Measurements from ENCODE around the gene HDDC3.
A peak's percentile ranks its signal among the peaks of the same experiment; 100 is the strongest.

Gene HDDC3, protein sequence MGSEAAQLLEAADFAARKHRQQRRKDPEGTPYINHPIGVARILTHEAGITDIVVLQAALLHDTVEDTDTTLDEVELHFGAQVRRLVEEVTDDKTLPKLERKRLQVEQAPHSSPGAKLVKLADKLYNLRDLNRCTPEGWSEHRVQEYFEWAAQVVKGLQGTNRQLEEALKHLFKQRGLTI

DNA sequence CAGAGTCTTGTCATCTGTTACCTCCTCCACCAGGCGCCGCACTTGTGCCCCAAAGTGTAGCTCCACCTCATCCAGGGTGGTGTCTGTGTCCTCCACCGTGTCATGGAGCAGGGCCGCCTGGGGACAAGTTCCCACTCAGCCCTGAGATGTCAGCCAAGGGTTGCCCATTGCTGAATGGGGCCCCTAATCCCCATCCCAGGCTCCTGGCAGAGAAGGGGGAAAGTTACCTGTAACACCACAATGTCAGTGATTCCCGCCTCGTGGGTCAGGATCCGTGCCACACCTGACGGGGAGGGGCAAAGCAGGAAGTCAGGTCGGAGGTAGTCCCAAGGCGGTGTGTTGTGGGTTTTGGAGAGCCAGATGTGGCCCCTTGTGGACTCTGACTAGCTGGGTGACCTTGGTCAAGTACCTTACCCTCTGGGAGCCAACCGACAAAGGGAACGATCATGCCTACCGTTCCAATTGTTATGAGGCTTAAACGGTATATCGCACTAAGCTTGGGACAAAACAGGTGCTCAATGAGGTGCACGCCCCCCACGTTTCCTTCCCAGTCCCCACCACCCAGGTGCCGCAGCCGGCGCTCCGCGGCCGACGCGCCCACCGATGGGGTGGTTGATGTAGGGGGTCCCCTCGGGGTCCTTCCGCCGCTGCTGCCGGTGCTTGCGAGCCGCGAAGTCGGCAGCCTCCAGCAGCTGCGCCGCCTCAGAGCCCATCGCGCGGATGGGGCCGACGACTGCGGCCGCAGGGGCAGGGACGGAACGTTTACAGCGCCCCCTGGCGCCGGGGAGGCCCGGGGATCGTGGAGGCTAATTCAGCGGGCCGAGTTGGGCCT is at the start of gene HDDC3:
HDDC3 (minus strand) TSS at position 722 of the 832 bp plus-strand sequence; CDS start at position 713, 9 bp downstream.
- DNase-seq (ENCODE audit: low spot score) = peak; percentile 90
- TF ChIP-seq, protein P1, sequence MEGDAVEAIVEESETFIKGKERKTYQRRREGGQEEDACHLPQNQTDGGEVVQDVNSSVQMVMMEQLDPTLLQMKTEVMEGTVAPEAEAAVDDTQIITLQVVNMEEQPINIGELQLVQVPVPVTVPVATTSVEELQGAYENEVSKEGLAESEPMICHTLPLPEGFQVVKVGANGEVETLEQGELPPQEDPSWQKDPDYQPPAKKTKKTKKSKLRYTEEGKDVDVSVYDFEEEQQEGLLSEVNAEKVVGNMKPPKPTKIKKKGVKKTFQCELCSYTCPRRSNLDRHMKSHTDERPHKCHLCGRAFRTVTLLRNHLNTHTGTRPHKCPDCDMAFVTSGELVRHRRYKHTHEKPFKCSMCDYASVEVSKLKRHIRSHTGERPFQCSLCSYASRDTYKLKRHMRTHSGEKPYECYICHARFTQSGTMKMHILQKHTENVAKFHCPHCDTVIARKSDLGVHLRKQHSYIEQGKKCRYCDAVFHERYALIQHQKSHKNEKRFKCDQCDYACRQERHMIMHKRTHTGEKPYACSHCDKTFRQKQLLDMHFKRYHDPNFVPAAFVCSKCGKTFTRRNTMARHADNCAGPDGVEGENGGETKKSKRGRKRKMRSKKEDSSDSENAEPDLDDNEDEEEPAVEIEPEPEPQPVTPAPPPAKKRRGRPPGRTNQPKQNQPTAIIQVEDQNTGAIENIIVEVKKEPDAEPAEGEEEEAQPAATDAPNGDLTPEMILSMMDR (IDR thresholded peaks at IDR 0.05; ENCODE audit: borderline replicate concordance, control extremely low read depth, extremely low read depth, insufficient read depth, missing control alignments) = peak; percentile 94
- in situ Hi-C loops (cut with MboI; ENCODE audit: low sequenced_read_pairs, unreplicated experiment) = no loop called here

DNA sequence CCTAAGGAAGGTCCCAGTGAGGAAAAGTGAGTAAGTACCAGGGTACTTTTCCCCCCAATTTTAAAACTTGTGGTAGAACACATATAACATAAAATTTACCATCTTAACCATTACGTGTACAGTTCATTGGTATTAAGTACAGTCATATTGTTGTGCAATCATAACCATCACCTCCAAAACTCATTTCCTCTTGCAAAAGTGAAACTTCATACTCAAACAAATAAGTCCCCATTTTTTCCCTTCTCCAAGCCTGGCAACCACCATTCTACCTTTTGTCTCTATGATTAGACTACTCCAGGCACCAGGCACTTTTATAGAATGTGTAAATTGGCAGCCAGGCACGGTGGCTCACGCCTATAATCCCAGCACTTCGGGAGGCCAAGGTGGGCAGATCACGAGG is 49.8 kb upstream of the HDDC3 start:
- in situ Hi-C loops (cut with MboI; ENCODE audit: low sequenced_read_pairs, unreplicated experiment) = no loop called here
- TF ChIP-seq, protein P1 (IDR thresholded peaks at IDR 0.05; ENCODE audit: borderline replicate concordance, control extremely low read depth, extremely low read depth, insufficient read depth, missing control alignments) = no peak
- no peak for DNase-seq (ENCODE audit: low spot score)

DNA sequence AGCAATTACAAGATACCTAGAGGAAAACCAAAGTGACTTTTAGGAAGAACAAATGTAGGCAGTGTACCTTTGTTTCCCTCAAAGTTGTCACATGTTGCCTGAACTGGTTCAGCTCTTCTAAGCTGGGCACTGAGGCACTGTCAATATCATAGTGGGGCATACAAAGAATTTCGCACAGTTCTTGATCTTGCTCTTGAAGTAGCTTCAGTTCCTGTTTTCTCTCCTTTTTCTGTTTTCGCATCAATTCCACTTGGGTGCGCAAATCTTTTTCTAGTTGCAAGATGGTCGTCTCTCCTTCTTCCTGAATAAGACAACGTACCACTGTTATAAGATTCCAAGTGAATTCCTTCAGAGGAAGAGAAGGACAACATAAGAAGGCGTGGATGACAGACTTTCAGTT is 49.3 kb upstream of the HDDC3 start:
- peak; percentile 40 for DNase-seq (ENCODE audit: low spot score)
- in situ Hi-C loops (cut with MboI; ENCODE audit: low sequenced_read_pairs, unreplicated experiment) = no loop called here
- TF ChIP-seq, protein P1 (IDR thresholded peaks at IDR 0.05; ENCODE audit: borderline replicate concordance, control extremely low read depth, extremely low read depth, insufficient read depth, missing control alignments) = no peak

DNA sequence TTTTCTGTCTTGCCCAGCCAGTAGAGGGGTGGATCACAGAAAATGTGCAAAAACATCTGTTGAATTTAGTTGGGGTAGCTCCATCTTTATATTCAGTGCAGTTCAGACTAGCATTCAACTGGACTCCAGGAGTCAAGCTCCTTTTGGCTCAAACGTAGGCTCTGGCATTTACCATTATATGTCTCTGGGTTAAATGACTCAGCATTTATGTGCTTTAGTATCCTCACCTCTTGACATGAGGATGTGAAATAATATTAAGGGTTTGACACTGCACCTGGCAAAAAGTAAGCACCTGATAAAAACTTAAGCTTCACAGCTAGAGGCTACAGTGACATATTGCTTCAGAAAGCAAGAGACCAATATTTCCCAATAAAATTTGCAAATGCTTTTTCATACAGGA is 47.2 kb upstream of the HDDC3 start:
- DNase-seq (ENCODE audit: low spot score) = no peak
- TF ChIP-seq, protein P1 (IDR thresholded peaks at IDR 0.05; ENCODE audit: borderline replicate concordance, control extremely low read depth, extremely low read depth, insufficient read depth, missing control alignments) = no peak
- in situ Hi-C loops (cut with MboI; ENCODE audit: low sequenced_read_pairs, unreplicated experiment) = no loop called here

DNA sequence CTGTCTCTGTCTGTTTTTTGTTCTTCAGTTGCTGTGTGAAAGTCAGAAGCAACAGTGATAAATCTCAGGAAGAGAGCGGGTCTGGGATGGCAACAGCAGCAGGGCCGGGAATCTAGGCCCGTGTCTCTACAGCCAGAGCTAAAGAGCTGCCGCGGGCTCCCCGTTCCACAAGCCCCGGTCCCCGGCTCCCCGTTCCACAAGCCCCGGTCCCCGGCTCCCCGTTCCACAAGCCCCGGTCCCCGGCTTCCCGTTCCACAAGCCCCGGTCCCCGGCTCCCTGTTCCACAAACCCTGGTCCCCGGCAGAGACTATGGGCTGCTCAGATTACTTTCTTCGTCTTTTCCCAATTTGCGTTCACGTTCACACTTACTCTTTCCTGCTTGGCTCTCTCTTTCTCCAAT is 41.9 kb upstream of the HDDC3 start:
- TF ChIP-seq, protein P1 (IDR thresholded peaks at IDR 0.05; ENCODE audit: borderline replicate concordance, control extremely low read depth, extremely low read depth, insufficient read depth, missing control alignments) = no peak
- in situ Hi-C loops (cut with MboI; ENCODE audit: low sequenced_read_pairs, unreplicated experiment) = no loop called here
- DNase-seq (ENCODE audit: low spot score) = no peak

DNA sequence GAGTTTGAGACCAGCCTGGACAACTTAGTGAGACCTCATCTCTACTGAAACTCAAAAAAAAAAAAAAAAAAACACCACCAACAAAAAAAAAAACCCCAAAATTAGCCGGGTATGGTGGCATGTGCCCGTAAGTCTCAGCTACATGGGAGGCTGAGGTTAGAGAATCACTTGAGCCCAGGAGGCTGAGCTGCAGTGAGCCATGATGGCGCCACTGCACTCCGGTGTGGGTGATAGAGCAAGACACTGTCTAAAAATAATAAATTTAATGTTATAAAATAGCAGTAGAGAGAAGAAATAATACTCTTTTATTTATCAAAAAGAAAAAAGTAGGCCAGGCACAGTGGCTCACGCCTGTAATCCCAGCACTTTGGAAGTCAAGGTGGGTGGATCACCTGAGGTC is 39.8 kb upstream of the HDDC3 start:
- TF ChIP-seq, protein P1 (IDR thresholded peaks at IDR 0.05; ENCODE audit: borderline replicate concordance, control extremely low read depth, extremely low read depth, insufficient read depth, missing control alignments) = no peak
- DNase-seq (ENCODE audit: low spot score) = no peak
- in situ Hi-C loops (cut with MboI; ENCODE audit: low sequenced_read_pairs, unreplicated experiment) = no loop called here
